GM18519 (cell line): ENCODE data around the gene LAMC2.
"Not testable (repeated sequence)": the region's sequence is repeated elsewhere in the genome, so short reads cannot be mapped to it uniquely, and the experiment has no call there.

Source experiments
- ATAC-seq: cut with Tn5 transposase; IDR thresholded peaks from one replicate; pipeline ENCODE4 v1.9.1; 2021; ENCODE audit warnings: mild to moderate bottlenecking, moderate library complexity; ENCODE audit not compliant: unreplicated experiment, low FRiP score

LAMC2 gene

DNA sequence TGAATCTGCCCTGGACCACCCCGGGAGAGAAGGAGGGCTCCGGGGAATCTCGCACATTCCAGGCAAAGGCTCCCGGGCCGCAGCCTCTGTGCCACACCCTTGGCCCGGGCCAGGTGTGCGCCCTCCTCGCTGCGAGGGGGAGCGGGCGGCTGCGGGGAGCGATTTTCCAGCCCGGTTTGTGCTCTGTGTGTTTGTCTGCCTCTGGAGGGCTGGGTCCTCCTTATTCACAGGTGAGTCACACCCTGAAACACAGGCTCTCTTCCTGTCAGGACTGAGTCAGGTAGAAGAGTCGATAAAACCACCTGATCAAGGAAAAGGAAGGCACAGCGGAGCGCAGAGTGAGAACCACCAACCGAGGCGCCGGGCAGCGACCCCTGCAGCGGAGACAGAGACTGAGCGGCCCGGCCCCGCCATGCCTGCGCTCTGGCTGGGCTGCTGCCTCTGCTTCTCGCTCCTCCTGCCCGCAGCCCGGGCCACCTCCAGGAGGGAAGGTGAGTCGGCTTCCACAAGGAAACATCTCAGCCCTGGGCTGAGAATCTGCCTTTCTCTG, at the start of gene LAMC2:
LAMC2 (plus strand) TSS at position 324 of the 550 bp plus-strand sequence; CDS start at position 413, 89 bp downstream.
- no peak for ATAC-seq

GRCh38 chr1:183137782-183138181, 48.3 kb upstream of the LAMC2 start:
- no peak for ATAC-seq

- no peak for ATAC-seq
Observed at GRCh38 chr1:183138301-183138700, 47.8 kb upstream of the LAMC2 start.

- ATAC-seq: no peak
Observed at GRCh38 chr1:183139281-183139942, 46.7 kb upstream of the LAMC2 start.

- no peak for ATAC-seq
Observed at GRCh38 chr1:183140633-183141032, 45.4 kb upstream of the LAMC2 start.

- no peak for ATAC-seq
Observed at GRCh38 chr1:183142171-183142570, 43.9 kb upstream of the LAMC2 start.

GRCh38 chr1:183143576-183144315, 42.3 kb upstream of the LAMC2 start:
- ATAC-seq: no peak

- no peak for ATAC-seq
Observed at GRCh38 chr1:183144752-183145151, 41.3 kb upstream of the LAMC2 start.

DNA sequence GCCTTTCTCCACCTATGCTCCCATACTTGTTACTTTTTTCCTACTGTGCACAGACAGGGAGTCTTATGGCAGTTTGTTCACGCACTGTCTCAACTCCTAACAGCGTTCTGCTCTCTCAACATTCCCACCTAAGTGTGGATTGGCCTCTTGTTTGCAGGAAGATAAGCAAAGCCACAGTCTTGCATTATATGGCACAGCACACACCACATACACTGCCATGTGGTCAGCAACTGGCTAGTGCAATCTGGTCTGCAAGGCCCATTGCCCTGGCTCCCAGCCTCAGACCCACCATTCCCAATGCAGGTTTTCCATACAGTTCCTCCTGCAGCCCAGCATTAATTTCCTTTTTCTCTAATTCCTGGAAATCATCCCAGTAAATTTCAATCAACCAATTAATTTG, 38.3 kb upstream of the LAMC2 start:
- ATAC-seq: no peak

GRCh38 chr1:183148599-183148998, 37.5 kb upstream of the LAMC2 start:
- ATAC-seq: no peak

- ATAC-seq: no peak
Observed at GRCh38 chr1:183149273-183149672, 36.8 kb upstream of the LAMC2 start.

- not testable (repeated sequence) for ATAC-seq
Observed at GRCh38 chr1:183150032-183150431, 36.0 kb upstream of the LAMC2 start.

- ATAC-seq: no peak
Observed at GRCh38 chr1:183150445-183150844, 35.6 kb upstream of the LAMC2 start.

DNA sequence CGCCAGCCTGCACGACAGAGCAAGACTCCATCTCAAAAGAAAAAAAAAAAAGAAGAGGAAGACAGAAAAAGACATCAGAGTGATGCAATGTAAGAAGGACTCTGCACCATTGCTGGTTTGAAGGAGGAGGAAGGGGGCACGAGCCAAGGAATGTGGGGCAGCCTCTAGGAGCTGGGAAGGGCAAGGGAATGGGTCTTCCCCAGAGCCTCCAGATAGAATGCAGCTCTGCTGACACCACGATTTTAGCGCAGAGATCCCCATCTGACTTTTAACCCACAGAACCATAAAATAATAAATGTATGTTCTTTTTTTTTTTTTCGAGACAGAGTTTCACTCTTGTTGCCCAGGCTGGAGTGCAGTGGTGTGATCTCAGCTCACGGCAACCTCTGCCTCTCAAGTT, 33.9 kb upstream of the LAMC2 start:
- no peak for ATAC-seq

GRCh38 chr1:183155939-183156338, 30.1 kb upstream of the LAMC2 start:
- ATAC-seq: no peak

DNA sequence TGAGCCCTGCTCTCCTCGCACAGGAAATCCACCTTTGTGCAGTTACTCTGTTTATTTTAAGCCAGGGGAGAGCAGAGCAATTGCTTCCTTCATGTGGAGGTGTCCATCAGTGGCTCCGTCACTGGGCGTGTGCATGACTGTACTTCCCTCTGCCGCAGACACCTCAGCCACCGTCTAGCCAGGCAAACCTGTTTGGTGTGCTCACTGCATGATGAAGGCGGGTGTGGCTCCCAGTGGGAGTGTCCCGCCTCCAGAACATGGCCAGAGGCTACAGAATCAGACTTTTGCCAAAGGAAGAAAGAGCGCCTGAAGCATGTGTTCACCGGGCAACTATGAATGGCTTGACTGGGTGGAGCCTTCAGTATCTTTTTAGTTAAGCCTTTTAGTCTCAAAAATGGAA, 26.1 kb upstream of the LAMC2 start:
- no peak for ATAC-seq

GRCh38 chr1:183161391-183161790, 24.7 kb upstream of the LAMC2 start:
- no peak for ATAC-seq

GRCh38 chr1:183163316-183163715, 22.7 kb upstream of the LAMC2 start:
- ATAC-seq: no peak

DNA sequence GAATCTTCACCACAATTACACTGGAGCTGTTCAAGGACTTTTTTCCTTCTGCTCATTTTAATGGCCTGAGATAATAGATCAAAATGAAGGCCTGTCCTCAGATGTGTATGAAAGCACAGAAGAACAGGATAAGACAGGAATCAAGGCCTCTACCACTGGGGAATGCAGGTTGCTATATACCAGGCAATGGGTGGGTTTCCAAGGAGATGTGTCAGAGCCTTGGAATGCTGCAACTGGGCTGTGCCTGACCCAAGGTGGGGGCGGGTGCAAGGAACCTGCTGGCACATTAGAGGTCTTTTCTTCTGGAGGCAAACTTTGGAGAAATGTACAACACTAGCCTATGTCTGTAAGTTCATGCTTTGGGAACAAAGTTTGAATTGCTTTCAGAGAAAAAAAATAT, 21.7 kb upstream of the LAMC2 start:
- ATAC-seq: no peak

DNA sequence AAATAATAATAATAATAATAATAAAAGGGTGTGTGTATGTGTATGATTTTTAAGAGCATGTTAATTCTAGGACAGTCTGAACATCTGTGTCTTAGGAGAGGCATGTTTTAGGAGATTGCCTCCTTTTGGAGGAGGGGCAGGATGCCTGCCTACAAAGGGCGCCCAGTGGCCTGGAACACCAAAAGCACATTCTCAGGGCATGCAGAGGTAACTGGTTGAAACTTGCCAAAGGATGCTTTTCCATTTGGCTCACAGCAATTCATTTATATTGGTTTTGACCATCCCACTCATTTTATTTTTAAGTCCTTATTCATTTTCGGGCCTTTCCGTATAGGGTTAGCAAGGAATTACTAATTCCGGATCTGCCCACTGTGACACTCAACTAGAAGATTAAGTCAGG, 21.1 kb upstream of the LAMC2 start:
- ATAC-seq: no peak

- no peak for ATAC-seq
Observed at GRCh38 chr1:183165456-183165855, 20.6 kb upstream of the LAMC2 start.

GRCh38 chr1:183166454-183166853, 19.6 kb upstream of the LAMC2 start:
- no peak for ATAC-seq
